ENCODE results near the gene PIK3C2A.

- TF ChIP-seq CTCF (IDR thresholded peaks at IDR 0.05): no peak
- TF ChIP-seq POLR2A (IDR thresholded peaks at IDR 0.05): no peak
- TF ChIP-seq EP300 (IDR thresholded peaks at IDR 0.05): no peak
- TF ChIP-seq POLR2AphosphoS5 (IDR thresholded peaks at IDR 0.05): no peak
Measured at GRCh38 chr11:17252704-17253103, 44.9 kb upstream of the PIK3C2A start.

All from sigmoid colon (tissue), 4 donors.